COLO668 (cell line): ENCODE results near the gene CCDC8.
"Not testable (repeated sequence)": the region's sequence is repeated elsewhere in the genome, so short reads cannot be mapped to it uniquely, and the experiment has no call there.

Experiments used
- DNase-seq: peaks from one replicate; lab custom pipeline; 2025; ENCODE audit not compliant: unreplicated experiment; lab: John Stamatoyannopoulos, UW

Gene CCDC8

GRCh38 chr19:46404753-46405468 lies 8.5 kb downstream of the CCDC8 start:
- peak; percentile 37 for DNase-seq

DNA sequence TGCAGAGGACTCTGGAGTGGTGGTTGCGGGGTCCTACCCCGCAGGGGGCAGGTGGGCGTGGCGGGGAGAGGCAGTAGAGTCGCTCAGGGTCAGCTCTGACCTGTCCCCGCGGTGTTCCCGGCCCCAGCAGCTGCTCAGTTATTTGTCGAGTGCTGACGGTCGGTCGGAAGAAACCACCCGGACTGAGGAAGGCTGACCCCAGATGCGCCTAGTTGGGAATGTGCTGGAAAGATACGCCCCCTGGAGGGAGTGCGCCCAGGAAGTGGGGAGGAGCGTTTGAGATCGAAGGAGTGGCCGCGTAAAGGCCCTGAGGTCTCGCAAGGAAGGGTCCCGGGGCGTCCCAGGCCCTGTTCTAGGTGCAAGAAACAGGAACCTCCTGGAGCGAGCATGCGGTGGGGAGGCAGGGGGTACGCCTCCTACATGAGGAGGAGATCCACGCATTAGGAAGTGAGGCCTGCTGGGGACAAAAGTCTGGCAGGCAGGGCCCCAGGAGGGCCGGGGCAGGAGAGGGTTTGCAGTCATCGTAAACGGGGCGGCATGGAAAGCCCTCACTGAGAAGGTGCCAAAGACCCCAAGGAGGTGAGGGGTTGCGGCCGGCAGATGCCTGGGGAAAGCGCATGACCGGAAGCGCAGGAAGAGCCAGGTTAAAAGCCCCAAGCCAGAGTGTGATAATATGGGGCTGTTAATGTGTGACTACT lies 9.2 kb downstream of the CCDC8 start:
- DNase-seq, result peak; percentile 42

GRCh38 chr19:46402725-46403124 lies 10.6 kb downstream of the CCDC8 start:
- DNase-seq, result no peak

DNA sequence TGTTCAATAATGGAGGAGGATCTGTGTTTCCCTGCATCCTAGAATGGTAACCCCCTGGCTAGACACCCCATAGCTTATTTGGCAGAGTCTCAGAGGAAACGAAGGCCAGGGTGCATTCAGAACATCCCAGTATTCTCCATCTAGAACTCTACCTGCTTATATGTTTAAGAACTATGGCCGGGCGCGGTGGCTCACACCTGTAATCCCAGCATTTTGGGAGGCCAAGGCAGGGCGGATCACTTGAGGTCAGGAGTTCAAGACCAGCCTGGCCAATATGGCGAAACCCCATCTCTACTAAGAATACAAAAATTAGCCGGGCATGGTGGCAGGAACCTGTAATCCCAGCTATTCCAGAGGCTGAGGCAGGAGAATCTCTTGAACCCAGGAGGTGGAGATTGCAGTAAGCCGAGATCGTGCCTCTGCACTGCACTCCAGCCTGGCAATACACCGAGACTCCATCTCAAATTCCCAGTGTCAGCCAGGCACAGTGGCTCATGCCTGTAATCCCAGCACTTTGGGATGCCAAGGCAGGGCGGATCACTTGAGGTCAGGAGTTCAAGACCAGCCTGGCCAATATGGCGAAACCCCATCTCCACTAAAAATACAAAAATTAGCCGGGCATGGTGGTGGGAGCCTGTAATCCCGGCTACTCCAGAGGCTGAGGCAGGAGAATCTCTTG lies 15.4 kb downstream of the CCDC8 start:
- not testable (repeated sequence) for DNase-seq

- no peak for DNase-seq
Measured at GRCh38 chr19:46394402-46394797, 19.0 kb downstream of the CCDC8 start.

- no peak for DNase-seq
Measured at GRCh38 chr19:46393456-46394401, 19.6 kb downstream of the CCDC8 start.

GRCh38 chr19:46392837-46393236 lies 20.5 kb downstream of the CCDC8 start:
- no peak for DNase-seq

- DNase-seq, result no peak
Measured at GRCh38 chr19:46392252-46392801, 21.0 kb downstream of the CCDC8 start.

- no peak for DNase-seq
Measured at GRCh38 chr19:46391296-46392251, 21.8 kb downstream of the CCDC8 start.

GRCh38 chr19:46390866-46391265 lies 22.5 kb downstream of the CCDC8 start:
- no peak for DNase-seq

- no peak for DNase-seq
Measured at GRCh38 chr19:46390121-46390858, 23.1 kb downstream of the CCDC8 start.

DNA sequence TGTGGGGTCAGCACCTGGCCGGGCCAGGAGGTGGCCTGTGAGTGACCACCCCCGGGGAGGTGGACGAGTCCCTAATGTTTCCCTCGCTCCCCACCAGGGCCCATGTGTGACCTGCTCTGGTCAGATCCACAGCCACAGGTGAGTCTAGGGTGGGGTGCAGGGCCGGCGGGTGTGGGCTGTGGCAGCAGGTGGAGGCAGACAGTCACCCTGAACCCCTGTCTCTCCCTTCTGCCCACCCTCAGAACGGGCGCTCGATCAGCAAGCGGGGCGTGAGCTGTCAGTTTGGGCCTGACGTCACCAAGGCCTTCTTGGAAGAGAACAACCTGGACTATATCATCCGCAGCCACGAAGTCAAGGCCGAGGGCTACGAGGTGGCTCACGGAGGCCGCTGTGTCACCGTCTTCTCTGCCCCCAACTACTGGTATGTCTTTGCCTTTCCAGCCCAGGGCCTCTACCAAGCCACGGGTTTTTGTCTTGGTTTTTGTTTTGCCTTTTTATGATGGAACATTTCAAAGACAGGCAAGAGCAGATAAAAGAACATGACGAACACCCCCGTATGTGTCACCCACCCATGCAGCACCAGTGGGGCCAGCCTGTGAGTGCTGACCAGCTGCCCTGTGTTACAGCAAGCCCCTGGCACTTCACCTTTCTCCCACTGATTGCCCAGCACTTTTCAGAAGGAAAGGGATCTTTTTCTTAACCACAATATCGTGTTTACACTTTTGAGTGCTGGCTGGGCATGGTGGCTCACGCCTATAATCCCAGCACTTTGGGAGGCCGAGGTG lies 24.9 kb downstream of the CCDC8 start:
- no peak for DNase-seq

DNA sequence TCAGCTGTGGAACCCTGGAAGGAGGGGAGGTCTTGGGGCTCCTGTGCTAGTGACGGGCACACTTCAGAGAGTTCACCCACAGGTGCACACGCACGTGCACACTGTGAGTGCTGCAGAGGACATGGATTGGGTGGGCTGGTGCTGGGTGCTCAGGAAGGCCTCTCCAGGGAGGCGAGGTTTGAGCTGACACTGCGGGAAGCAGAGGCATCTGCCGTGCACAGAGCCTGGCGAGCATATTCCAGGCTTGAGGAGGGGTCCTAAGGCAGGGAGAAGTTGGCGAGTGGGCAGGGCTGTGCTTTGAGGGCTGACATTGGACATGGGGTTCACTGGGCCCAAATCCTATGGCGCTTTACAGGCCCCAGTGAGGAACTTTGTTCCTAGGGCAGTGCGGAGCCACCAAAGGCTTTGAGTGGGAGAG lies 25.6 kb downstream of the CCDC8 start:
- DNase-seq, result no peak

- no peak for DNase-seq
Measured at GRCh38 chr19:46386996-46387712, 26.2 kb downstream of the CCDC8 start.

DNA sequence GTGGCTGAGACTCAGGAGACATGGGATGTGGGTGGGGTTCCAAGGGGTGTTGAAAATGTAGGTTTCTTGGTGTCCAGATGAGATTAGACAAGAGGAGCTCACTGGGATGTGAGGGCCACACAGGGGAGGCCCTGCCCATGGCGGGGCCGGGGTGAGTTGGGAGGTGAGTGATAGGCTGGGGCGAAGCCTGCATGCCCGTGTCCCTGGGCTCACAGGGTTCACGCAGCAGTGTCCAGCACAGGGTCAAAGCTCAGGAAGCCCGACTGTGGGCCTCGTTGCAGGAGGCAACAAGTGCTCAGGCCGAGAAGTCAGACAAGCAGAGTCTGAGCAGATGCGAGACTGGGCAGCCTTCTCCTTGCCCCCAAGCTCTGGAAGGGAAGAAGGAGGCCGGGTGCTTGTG lies 27.2 kb downstream of the CCDC8 start:
- no peak for DNase-seq

DNA sequence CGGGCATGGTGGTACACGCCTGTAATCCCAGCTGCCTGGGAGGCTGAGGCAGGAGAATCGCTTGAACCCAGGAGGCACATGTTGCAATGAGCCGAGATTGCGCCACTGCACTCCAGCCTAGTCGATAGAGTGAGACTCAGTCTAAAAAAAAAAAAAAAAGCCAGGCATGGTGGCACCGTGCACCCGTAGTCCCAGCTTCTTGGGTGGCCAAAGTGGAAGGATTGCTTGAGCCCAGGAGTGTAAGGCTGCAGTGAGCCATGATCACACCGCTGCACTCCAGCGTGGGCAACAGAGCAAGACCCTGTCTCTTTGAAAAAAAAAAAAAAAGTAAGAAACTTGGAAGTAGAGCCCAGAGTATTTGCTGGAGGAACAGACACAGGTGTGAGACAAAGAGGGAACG lies 27.7 kb downstream of the CCDC8 start:
- no peak for DNase-seq

DNA sequence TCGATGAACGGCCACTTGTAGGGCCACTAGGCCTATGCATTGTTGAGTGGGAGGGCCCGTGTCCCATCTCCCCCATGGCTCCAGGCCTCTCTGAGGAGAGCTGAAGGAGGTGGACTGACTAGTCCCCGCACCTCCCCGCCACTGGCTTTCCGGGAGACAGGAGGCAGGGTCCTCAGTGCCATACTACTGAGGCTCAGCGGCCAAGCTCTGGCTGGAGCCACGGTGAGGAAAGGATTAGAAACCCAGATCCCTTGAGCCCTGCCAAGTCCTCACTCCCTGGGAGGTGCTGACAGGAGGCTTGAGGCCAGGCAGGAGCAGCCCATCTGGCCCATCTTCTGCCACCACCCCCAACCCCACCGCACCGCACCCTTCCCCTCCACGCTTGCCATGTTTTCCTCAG lies 29.0 kb downstream of the CCDC8 start:
- DNase-seq, result no peak
